DOHH2 (cell line): ENCODE measurements around the gene MPRIP.

Source experiments
- CTCF ChIP-seq: fragments of 200-600 bp; sonication (generic); IDR thresholded peaks from one replicate; pipeline ENCODE4 v1.5.1; 2014; ENCODE audit warnings: antibody characterized with exemption, mild to moderate bottlenecking, low read depth, low read length; ENCODE audit not compliant: poor library complexity, severe bottlenecking
- EZH2phosphoT487 ChIP-seq: fragments of 200-600 bp; sonication (generic); IDR thresholded peaks from 2 replicates; pipeline ENCODE4 v1.6.1; 2017; ENCODE audit warnings: borderline replicate concordance, mild to moderate bottlenecking, antibody characterized with exemption, low read length, moderate library complexity, mixed read lengths

- no peak for TF ChIP-seq CTCF
- TF ChIP-seq EZH2phosphoT487: no peak
Observed at GRCh38 chr17:17175917-17176316, 133.7 kb downstream of the MPRIP start.
